ENCODE results near the gene ADAM33. TPM values are rescaled to one million over a fixed set of nuclear protein-coding genes. Genes with fewer than 3 reads are reported as not detected.

Gene ADAM33
- total and polyA plus RNA-seq, 2 experiments from 2014 or later = 0.45 to 1.3 TPM

- Histone ChIP-seq H3K27ac (no peak overlapping the region), H3K4me3 (no peak overlapping the region), H3K4me1 (ENCODE audit: low read depth) (no peaks in the 10 kb centered on the region)
Measured at GRCh38 chr20:3702611-3703391, 21.0 kb upstream of the ADAM33 start.

DNA sequence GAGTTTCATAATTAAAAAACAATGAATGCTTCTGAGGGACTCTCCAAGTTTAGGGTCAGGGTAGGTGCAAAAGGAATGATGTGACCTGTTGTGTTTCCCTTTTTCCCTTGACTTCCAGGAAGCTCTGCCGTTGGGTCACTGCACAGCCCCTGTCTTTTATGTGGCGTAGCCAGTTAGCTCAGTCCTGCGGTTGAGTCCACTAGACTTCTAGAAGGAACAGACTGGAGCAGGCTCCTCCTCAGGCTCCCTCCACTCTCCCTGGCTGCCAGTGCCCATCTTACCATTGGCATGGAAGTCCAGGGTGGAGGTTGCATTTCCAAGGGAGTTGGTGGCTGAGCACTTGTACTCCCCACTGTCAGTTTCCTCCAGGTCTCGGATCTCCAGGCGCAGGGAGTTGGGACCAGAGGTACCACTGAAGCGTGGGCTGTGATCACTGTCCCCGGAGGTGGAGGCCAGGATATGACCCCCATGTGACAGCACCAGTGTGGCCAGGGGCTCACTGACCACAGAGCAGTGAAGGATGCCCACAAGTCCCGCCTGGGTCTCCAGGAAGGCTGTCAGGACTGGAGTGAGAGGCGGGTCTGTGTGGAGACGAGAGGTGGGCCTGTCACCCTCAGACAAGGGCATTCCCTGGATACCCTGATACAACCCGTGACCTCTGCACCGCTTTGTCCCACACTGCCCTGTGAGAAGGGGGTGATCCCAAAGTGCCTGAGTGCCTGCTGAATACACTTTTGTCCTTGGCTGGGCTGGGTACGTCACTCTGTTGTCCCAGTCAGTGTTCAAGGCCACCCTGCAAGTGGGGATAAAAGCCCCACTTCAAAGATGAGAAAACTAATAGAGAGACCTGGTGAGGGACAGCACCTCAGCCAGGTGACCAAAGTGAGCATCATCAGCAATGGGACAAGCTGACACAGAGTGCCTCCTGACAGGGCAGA lies 19.5 kb upstream of the ADAM33 start:
- H3K4me1 ChIP-seq (ENCODE audit: low read depth) = no peaks in the 10 kb centered on the region
- no peak for DNase-seq (ENCODE audit: low read depth in 1 of 2, low spot score in 1 of 2)
- no peaks in the 10 kb centered on the region for H3K27me3 ChIP-seq
- no peaks in the 10 kb centered on the region for H3K36me3 ChIP-seq
- H3K27ac ChIP-seq = no peak overlapping the region
- peaks cover 1% of the 10 kb centered on the region for H3K9me3 ChIP-seq (ENCODE audit: low read depth)
- TF ChIP-seq, protein P1, sequence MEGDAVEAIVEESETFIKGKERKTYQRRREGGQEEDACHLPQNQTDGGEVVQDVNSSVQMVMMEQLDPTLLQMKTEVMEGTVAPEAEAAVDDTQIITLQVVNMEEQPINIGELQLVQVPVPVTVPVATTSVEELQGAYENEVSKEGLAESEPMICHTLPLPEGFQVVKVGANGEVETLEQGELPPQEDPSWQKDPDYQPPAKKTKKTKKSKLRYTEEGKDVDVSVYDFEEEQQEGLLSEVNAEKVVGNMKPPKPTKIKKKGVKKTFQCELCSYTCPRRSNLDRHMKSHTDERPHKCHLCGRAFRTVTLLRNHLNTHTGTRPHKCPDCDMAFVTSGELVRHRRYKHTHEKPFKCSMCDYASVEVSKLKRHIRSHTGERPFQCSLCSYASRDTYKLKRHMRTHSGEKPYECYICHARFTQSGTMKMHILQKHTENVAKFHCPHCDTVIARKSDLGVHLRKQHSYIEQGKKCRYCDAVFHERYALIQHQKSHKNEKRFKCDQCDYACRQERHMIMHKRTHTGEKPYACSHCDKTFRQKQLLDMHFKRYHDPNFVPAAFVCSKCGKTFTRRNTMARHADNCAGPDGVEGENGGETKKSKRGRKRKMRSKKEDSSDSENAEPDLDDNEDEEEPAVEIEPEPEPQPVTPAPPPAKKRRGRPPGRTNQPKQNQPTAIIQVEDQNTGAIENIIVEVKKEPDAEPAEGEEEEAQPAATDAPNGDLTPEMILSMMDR (IDR thresholded peaks at IDR 0.05; ENCODE audit: low read depth, low read length) = no peak
- no peak overlapping the region for H3K4me3 ChIP-seq

More at GRCh38 chr20:3702611-3703391, 21.0 kb upstream of the ADAM33 start:
- H3K36me3 ChIP-seq = no peaks in the 10 kb centered on the region
- H3K27me3 ChIP-seq = no peaks in the 10 kb centered on the region
- no peaks in the 10 kb centered on the region for H3K9me3 ChIP-seq (ENCODE audit: low read depth)
- DNase-seq (ENCODE audit: low read depth in 1 of 2, low spot score in 1 of 2) = no peak
- TF ChIP-seq, protein P1 (IDR thresholded peaks at IDR 0.05; ENCODE audit: low read depth, low read length) = no peak

DNA sequence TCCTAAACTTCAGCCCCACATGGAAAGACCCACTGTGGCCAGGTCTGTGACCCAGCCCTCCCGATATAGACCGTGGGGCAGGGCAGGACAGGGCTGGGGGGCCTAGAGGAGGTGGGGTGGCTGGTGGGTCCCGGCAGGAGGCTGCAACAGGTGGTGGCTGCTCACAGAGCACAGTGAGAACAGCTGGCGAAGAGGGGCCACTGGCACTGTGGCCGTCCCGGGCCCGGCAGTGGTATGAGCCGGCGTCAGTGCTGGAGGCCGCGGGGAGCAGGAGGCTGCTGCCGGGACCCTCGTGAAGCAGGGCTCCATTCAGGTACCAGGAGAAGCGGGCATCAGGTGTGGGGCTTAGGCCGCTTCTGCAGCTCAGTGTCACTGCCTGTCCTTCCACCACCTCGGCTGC lies 17.2 kb upstream of the ADAM33 start:
- no peak overlapping the region for H3K4me3 ChIP-seq
- DNase-seq (ENCODE audit: low read depth in 1 of 2, low spot score in 1 of 2) = no peak
- peaks cover 4% of the 10 kb centered on the region for H3K9me3 ChIP-seq (ENCODE audit: low read depth)
- H3K4me1 ChIP-seq (ENCODE audit: low read depth) = no peaks in the 10 kb centered on the region
- no peak overlapping the region for H3K27ac ChIP-seq
- TF ChIP-seq, protein P1 (IDR thresholded peaks at IDR 0.05; ENCODE audit: low read depth, low read length) = no peak
- no peaks in the 10 kb centered on the region for H3K36me3 ChIP-seq
- H3K27me3 ChIP-seq = no peaks in the 10 kb centered on the region

DNA sequence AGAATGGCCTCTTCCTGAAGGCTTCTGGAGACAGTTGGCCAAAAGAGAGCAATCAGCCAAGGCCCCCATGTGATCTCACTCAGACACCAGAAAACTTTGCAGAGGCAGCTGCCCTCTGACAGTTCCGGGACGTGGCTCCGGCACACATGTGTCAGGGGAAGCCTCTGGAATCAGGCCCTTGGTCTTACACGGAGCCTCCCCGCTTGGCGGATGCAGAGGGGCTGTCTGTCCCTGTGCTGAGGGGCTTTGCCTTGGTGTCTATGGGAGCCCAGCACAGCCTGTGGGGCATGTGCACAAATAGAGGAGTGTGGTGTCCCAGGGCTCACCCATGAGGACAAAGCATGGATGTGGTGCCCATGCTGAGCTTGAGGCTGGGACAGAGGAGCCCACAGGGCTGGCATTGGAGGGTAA lies 16.8 kb upstream of the ADAM33 start:
- Histone ChIP-seq H3K4me1 (ENCODE audit: low read depth) (no peaks in the 10 kb centered on the region), H3K27ac (no peak overlapping the region), H3K36me3 (no peaks in the 10 kb centered on the region), H3K27me3 (no peaks in the 10 kb centered on the region), H3K4me3 (no peak overlapping the region), H3K9me3 (ENCODE audit: low read depth) (peaks cover 4% of the 10 kb centered on the region)
- TF ChIP-seq, protein P1 (IDR thresholded peaks at IDR 0.05; ENCODE audit: low read depth, low read length) = no peak
- DNase-seq (ENCODE audit: low read depth in 1 of 2, low spot score in 1 of 2) = no peak

DNA sequence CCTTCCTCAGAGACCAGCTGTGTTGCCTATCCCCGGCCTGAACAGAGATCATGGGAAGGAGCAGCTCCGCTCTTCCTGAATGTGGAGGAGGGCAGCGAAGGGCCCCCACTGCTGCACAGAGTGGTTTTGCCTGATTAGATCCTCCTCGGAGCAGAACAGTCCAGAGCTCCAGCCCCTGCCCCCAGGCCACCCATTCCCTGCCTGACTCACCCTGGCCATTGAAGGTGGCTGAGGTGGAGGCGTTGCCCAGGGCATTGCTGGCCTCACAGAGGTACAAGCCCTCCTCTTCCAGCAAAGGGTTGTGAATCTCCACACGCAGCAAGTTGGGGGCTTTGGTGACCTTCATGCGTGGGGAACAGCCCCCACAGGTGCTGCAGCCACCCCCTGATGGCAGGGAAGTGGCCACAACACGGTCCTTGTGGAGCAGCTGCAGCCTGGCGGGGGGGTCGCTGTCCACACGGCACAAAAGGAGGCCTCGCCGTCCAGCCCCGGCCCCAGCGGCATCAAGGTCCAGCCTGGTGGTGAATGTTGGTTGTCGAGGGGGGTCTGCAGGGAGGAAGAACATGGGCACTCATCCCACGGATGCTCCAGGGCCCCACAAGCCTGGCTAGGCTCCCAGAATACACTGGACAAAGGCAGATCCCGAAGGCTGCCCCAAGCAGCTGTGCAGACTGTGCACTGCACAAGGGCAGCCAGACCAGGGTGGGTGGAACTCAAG lies 15.9 kb upstream of the ADAM33 start:
- no peak for DNase-seq (ENCODE audit: low read depth in 1 of 2, low spot score in 1 of 2)
- TF ChIP-seq, protein P1 (IDR thresholded peaks at IDR 0.05; ENCODE audit: low read depth, low read length) = no peak
- no peaks in the 10 kb centered on the region for H3K4me1 ChIP-seq (ENCODE audit: low read depth)
- H3K27ac ChIP-seq = no peak overlapping the region
- H3K4me3 ChIP-seq = no peak overlapping the region
- peaks cover 4% of the 10 kb centered on the region for H3K9me3 ChIP-seq (ENCODE audit: low read depth)
- H3K36me3 ChIP-seq = no peaks in the 10 kb centered on the region
- H3K27me3 ChIP-seq = no peaks in the 10 kb centered on the region
